NOMO-1 (cell line): Measurements from ENCODE around the gene CENPF.

Experiments used
- DNase-seq, 2 experiments: peaks; one replicate each; lab custom pipeline; 2025; ENCODE audit not compliant: unreplicated experiment in 2 of 2; lab: John Stamatoyannopoulos, UW

Gene CENPF

GRCh38 chr1:214702556-214702955, 99.6 kb downstream of the CENPF start:
- no peak for DNase-seq

GRCh38 chr1:214707306-214708087, 104.5 kb downstream of the CENPF start:
- no peak for DNase-seq

- no peak for DNase-seq
These were observed 105.4 kb downstream of the CENPF start for GRCh38 chr1:214708321-214708955.

GRCh38 chr1:214709241-214709640, 106.2 kb downstream of the CENPF start:
- DNase-seq, result no peak

GRCh38 chr1:214712737-214713136, 109.7 kb downstream of the CENPF start:
- DNase-seq, result no peak
